Hepatocyte (in vitro differentiated cells): ENCODE results near the gene ODF2.

Source experiments
- CTCF ChIP-seq: fragments of 200-600 bp; sonication (generic); IDR thresholded peaks from 2 replicates; pipeline ENCODE4 v1.5.1; 2016; ENCODE audit warnings: antibody characterized with exemption, mild to moderate bottlenecking; ENCODE audit not compliant: poor library complexity
- EZH2 ChIP-seq: fragments of 200-600 bp; sonication (generic); IDR thresholded peaks from 2 replicates; pipeline ENCODE4 v1.6.1; 2016; ENCODE audit warnings: antibody characterized with exemption, mild to moderate bottlenecking, borderline replicate concordance

GRCh38 chr9:128428644-128429512 is 26.9 kb upstream of the ODF2 start:
- TF ChIP-seq CTCF (no peak), EZH2 (no peak)
